ACC112 (cell line): ENCODE data around the gene IKBKE.
"Not testable (repeated sequence)": the region's sequence is repeated elsewhere in the genome, so short reads cannot be mapped to it uniquely, and the experiment has no call there.

Experiments used
- H2AFZ ChIP-seq: fragments of 200-600 bp; sonication (generic); one replicate; pipeline ENCODE4 v1.6.0; 2017; ENCODE audit warnings: antibody characterized with exemption, low read length; ENCODE audit not compliant: unreplicated experiment
- H3K27ac ChIP-seq: fragments of 200-600 bp; sonication (generic); 2 replicates; pipeline ENCODE4 v1.5.1; 2014; ENCODE audit warnings: low read depth, mild to moderate bottlenecking, antibody characterized with exemption, low read length, moderate library complexity
- H3K27me3 ChIP-seq: fragments of 200-600 bp; sonication (generic); 2 replicates; pipeline ENCODE4 v1.6.1; 2014; ENCODE audit warnings: mild to moderate bottlenecking, antibody characterized with exemption, low read length, moderate library complexity, mixed read lengths; ENCODE audit not compliant: insufficient read depth
- H3K36me3 ChIP-seq: fragments of 200-600 bp; sonication (generic); 2 replicates; pipeline ENCODE4 v1.6.1; 2016; ENCODE audit warnings: mild to moderate bottlenecking, antibody characterized with exemption, low read length, moderate library complexity, mixed read lengths; ENCODE audit not compliant: insufficient read depth
- H3K4me1 ChIP-seq: fragments of 200-600 bp; sonication (generic); one replicate; pipeline ENCODE4 v1.6.1; 2016; ENCODE audit warnings: low read length, mixed read lengths; ENCODE audit not compliant: insufficient read depth, unreplicated experiment, control insufficient read depth
- H3K4me3 ChIP-seq: fragments of 200-600 bp; sonication (generic); 2 replicates; pipeline ENCODE4 v1.5.1; 2014; ENCODE audit warnings: mild to moderate bottlenecking, low read depth, low read length
- H3K79me2 ChIP-seq: fragments of 200-600 bp; sonication (generic); one replicate; pipeline ENCODE4 v1.6.0; 2016; ENCODE audit warnings: low read length; ENCODE audit not compliant: control insufficient read depth, unreplicated experiment, insufficient read depth

IKBKE gene

GRCh38 chr1:206472886-206473285 lies 2.6 kb downstream of the IKBKE start:
- H3K36me3 ChIP-seq, result no peaks in the 10 kb centered on the region
- H3K4me3 ChIP-seq, result peak overlapping the region; percentile 83
- peaks cover 13% of the 10 kb centered on the region for H3K79me2 ChIP-seq
- no peaks in the 10 kb centered on the region for H3K27me3 ChIP-seq
- no peak overlapping the region for H2AFZ ChIP-seq
- peak overlapping the region; percentile 58; the same call in 1 of the 2 replicates for H3K27ac ChIP-seq
- peaks cover 34% of the 10 kb centered on the region for H3K4me1 ChIP-seq

GRCh38 chr1:206476058-206476457 lies 5.8 kb downstream of the IKBKE start:
- no peak overlapping the region for H3K4me3 ChIP-seq
- H3K27ac ChIP-seq, result no peak overlapping the region
- H3K36me3 ChIP-seq, result no peaks in the 10 kb centered on the region
- H3K79me2 ChIP-seq, result peaks cover 13% of the 10 kb centered on the region
- H3K4me1 ChIP-seq, result peaks cover 31% of the 10 kb centered on the region
- H3K27me3 ChIP-seq, result no peaks in the 10 kb centered on the region
- no peak overlapping the region for H2AFZ ChIP-seq

- H3K79me2 ChIP-seq, result peaks cover 10% of the 10 kb centered on the region
- H3K36me3 ChIP-seq, result no peaks in the 10 kb centered on the region
- no peak overlapping the region for H3K4me3 ChIP-seq
- no peak overlapping the region for H3K27ac ChIP-seq
- no peaks in the 10 kb centered on the region for H3K27me3 ChIP-seq
- peaks cover 32% of the 10 kb centered on the region for H3K4me1 ChIP-seq
- no peak overlapping the region for H2AFZ ChIP-seq
Measured at GRCh38 chr1:206476591-206476990, 6.3 kb downstream of the IKBKE start.

GRCh38 chr1:206477110-206477509 lies 6.8 kb downstream of the IKBKE start:
- peaks cover 9% of the 10 kb centered on the region for H3K79me2 ChIP-seq
- no peaks in the 10 kb centered on the region for H3K36me3 ChIP-seq
- H3K27me3 ChIP-seq, result no peaks in the 10 kb centered on the region
- H3K4me3 ChIP-seq, result no peak overlapping the region
- H3K27ac ChIP-seq, result no peak overlapping the region
- peaks cover 27% of the 10 kb centered on the region for H3K4me1 ChIP-seq
- no peak overlapping the region for H2AFZ ChIP-seq

- Histone ChIP-seq H3K79me2 (peaks cover 7% of the 10 kb centered on the region), H2AFZ (no peak overlapping the region), H3K27me3 (no peaks in the 10 kb centered on the region), H3K27ac (no peak overlapping the region), H3K36me3 (peaks cover 3% of the 10 kb centered on the region; the same call in 1 of the 2 replicates), H3K4me3 (no peak overlapping the region), H3K4me1 (peaks cover 21% of the 10 kb centered on the region)
Measured at GRCh38 chr1:206477581-206478380, 7.5 kb downstream of the IKBKE start.

GRCh38 chr1:206478746-206479145 lies 8.5 kb downstream of the IKBKE start:
- no peak overlapping the region for H3K27ac ChIP-seq
- no peaks in the 10 kb centered on the region for H3K27me3 ChIP-seq
- H3K4me1 ChIP-seq, result peaks cover 14% of the 10 kb centered on the region
- no peak overlapping the region for H2AFZ ChIP-seq
- peaks cover 12% of the 10 kb centered on the region; the same call in 1 of the 2 replicates for H3K36me3 ChIP-seq
- H3K79me2 ChIP-seq, result no peaks in the 10 kb centered on the region
- H3K4me3 ChIP-seq, result no peak overlapping the region

- Histone ChIP-seq H3K79me2 (no peaks in the 10 kb centered on the region), H3K4me1 (peaks cover 14% of the 10 kb centered on the region), H3K4me3 (no peak overlapping the region), H3K27ac (no peak overlapping the region), H3K27me3 (no peaks in the 10 kb centered on the region), H2AFZ (no peak overlapping the region), H3K36me3 (peaks cover 12% of the 10 kb centered on the region; the same call in 1 of the 2 replicates)
Measured at GRCh38 chr1:206479183-206480125, 9.2 kb downstream of the IKBKE start.

GRCh38 chr1:206480211-206480610 lies 9.9 kb downstream of the IKBKE start:
- no peak overlapping the region for H3K27ac ChIP-seq
- no peaks in the 10 kb centered on the region for H3K79me2 ChIP-seq
- H3K27me3 ChIP-seq, result no peaks in the 10 kb centered on the region
- peaks cover 12% of the 10 kb centered on the region; the same call in 1 of the 2 replicates for H3K36me3 ChIP-seq
- H2AFZ ChIP-seq, result no peak overlapping the region
- H3K4me3 ChIP-seq, result no peak overlapping the region
- peaks cover 14% of the 10 kb centered on the region for H3K4me1 ChIP-seq

- Histone ChIP-seq H2AFZ (no peak overlapping the region), H3K36me3 (peaks cover 12% of the 10 kb centered on the region; the same call in 1 of the 2 replicates), H3K27me3 (no peaks in the 10 kb centered on the region), H3K79me2 (no peaks in the 10 kb centered on the region), H3K27ac (no peak overlapping the region), H3K4me3 (no peak overlapping the region), H3K4me1 (peaks cover 14% of the 10 kb centered on the region)
Measured at GRCh38 chr1:206482611-206483010, 12.3 kb downstream of the IKBKE start.

GRCh38 chr1:206483864-206484263 lies 13.6 kb downstream of the IKBKE start:
- H3K36me3 ChIP-seq, result peaks cover 12% of the 10 kb centered on the region; the same call in 1 of the 2 replicates
- H3K27me3 ChIP-seq, H3K79me2 ChIP-seq, H2AFZ ChIP-seq, H3K27ac ChIP-seq, H3K4me3 ChIP-seq: not testable (repeated sequence)
- peaks cover 14% of the 10 kb centered on the region for H3K4me1 ChIP-seq
